ENCODE measurements around the gene GALNTL6. TPM values are rescaled to one million over a fixed set of nuclear protein-coding genes. Genes with fewer than 3 reads are reported as not detected.

Gene GALNTL6
- total RNA-seq, 1 experiment from 2014 or later = not detected

- TF ChIP-seq, protein P1, sequence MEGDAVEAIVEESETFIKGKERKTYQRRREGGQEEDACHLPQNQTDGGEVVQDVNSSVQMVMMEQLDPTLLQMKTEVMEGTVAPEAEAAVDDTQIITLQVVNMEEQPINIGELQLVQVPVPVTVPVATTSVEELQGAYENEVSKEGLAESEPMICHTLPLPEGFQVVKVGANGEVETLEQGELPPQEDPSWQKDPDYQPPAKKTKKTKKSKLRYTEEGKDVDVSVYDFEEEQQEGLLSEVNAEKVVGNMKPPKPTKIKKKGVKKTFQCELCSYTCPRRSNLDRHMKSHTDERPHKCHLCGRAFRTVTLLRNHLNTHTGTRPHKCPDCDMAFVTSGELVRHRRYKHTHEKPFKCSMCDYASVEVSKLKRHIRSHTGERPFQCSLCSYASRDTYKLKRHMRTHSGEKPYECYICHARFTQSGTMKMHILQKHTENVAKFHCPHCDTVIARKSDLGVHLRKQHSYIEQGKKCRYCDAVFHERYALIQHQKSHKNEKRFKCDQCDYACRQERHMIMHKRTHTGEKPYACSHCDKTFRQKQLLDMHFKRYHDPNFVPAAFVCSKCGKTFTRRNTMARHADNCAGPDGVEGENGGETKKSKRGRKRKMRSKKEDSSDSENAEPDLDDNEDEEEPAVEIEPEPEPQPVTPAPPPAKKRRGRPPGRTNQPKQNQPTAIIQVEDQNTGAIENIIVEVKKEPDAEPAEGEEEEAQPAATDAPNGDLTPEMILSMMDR (IDR thresholded peaks at IDR 0.05; ENCODE audit: unreplicated experiment) = no peak
- H3K27ac Mint-ChIP-seq (ENCODE audit: low read depth, unreplicated experiment) = no peak overlapping the region
- BruUV-seq (replicated peaks) = no TSS peak
- intact Hi-C loops (cut with micrococcal nuclease) = no loop called here
- ChIA-PET POLR2A (no interaction called here), CTCF (no interaction called here)
- H3K9me3 Mint-ChIP-seq (ENCODE audit: unreplicated experiment) = no peaks in the 10 kb centered on the region
- peaks cover 82% of the 10 kb centered on the region for H3K27me3 Mint-ChIP-seq (ENCODE audit: insufficient read depth, unreplicated experiment)
- DNase-seq (ENCODE audit: unreplicated experiment) = no peak
- H3K4me3 Mint-ChIP-seq (ENCODE audit: unreplicated experiment) = no peak overlapping the region
- H3K4me1 Mint-ChIP-seq (ENCODE audit: insufficient read depth, unreplicated experiment) = no peaks in the 10 kb centered on the region
- H3K36me3 Mint-ChIP-seq (ENCODE audit: insufficient read depth, unreplicated experiment) = no peaks in the 10 kb centered on the region
Measured at GRCh38 chr4:172584816-172585215, 771.6 kb downstream of the GALNTL6 start.

DNA sequence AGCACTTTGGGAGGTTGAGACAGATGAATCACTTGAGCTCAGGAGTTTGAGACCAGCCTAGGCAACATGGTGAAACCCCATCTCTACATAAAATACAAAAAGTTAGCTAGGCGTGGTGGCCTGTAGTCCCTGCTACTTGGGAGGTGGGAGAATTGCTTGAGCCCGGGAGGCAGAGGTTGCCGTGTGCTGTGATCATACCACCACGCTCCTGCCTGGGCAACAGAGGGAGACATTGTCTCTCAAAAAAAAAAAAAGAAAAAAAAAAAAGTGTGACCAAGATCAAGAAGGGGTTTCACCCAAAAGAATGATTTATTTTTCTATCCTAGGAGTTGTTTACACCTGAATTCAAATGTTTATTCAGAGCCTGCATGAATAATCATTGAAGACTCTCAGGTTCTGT is 783.0 kb downstream of the GALNTL6 start:
- DNase-seq (ENCODE audit: unreplicated experiment) = no peak
- intact Hi-C loops (cut with micrococcal nuclease) = loop anchor here (5.0 kb wide), 1 partner anchor 226 kb away; no protein-coding TSS in a partner anchor
- no TSS peak for BruUV-seq (replicated peaks)
- TF ChIP-seq, protein P1 (IDR thresholded peaks at IDR 0.05; ENCODE audit: unreplicated experiment) = no peak
- ChIA-PET POLR2A (no interaction called here), CTCF (no interaction called here)
- Mint-ChIP-seq H3K36me3 (ENCODE audit: insufficient read depth, unreplicated experiment) (no peaks in the 10 kb centered on the region), H3K27me3 (ENCODE audit: insufficient read depth, unreplicated experiment) (peaks cover 82% of the 10 kb centered on the region), H3K4me1 (ENCODE audit: insufficient read depth, unreplicated experiment) (no peaks in the 10 kb centered on the region), H3K27ac (ENCODE audit: low read depth, unreplicated experiment) (no peak overlapping the region), H3K9me3 (ENCODE audit: unreplicated experiment) (no peaks in the 10 kb centered on the region), H3K4me3 (ENCODE audit: unreplicated experiment) (no peak overlapping the region)

DNA sequence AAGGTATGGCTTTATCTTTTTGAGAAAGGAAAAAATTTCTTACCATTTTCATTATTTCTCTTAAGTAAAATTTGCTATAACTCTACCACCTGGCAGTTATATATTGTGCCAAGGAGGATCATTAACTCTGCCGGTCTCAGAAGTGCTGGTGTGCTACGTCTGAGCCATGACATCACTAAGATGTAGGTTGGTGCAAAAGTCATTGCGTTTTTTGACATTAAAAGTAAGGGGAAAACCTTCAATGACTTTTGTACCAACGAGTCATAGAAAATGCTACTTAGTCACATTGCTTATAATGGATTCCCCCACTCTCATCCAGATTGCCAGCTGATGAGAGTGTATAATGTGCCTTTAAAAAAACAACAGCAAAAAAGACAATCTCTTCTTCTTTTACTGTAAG is 786.4 kb downstream of the GALNTL6 start:
- H3K36me3 Mint-ChIP-seq (ENCODE audit: insufficient read depth, unreplicated experiment) = no peaks in the 10 kb centered on the region
- ChIA-PET POLR2A (no interaction called here), CTCF (no interaction called here)
- no peaks in the 10 kb centered on the region for H3K9me3 Mint-ChIP-seq (ENCODE audit: unreplicated experiment)
- H3K27ac Mint-ChIP-seq (ENCODE audit: low read depth, unreplicated experiment) = no peak overlapping the region
- no peak overlapping the region for H3K4me3 Mint-ChIP-seq (ENCODE audit: unreplicated experiment)
- TF ChIP-seq, protein P1 (IDR thresholded peaks at IDR 0.05; ENCODE audit: unreplicated experiment) = no peak
- intact Hi-C loops (cut with micrococcal nuclease) = loop anchor here (5.0 kb wide), 1 partner anchor 223 kb away; no protein-coding TSS in a partner anchor
- peaks cover 73% of the 10 kb centered on the region for H3K27me3 Mint-ChIP-seq (ENCODE audit: insufficient read depth, unreplicated experiment)
- DNase-seq (ENCODE audit: unreplicated experiment) = no peak
- BruUV-seq (replicated peaks) = no TSS peak
- H3K4me1 Mint-ChIP-seq (ENCODE audit: insufficient read depth, unreplicated experiment) = no peaks in the 10 kb centered on the region

DNA sequence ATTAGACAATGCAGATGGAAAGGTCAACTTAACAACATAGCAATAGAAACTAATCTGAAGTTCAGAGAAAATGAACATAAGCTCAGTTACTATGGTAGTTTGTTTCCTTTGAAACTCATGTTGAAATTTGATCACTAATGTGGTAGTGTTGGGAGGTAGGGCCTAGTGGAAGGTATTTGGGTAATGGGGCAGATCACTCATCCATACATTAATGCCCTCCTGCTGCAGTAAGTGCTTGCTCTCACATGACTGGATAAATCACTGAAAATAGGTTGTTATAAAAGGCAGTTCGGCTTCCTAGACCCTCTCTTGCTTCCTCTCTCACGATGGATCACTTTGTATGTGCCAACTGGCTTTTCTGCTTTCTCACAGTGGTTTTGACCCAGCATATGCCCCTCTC is 788.0 kb downstream of the GALNTL6 start:
- Mint-ChIP-seq H3K36me3 (ENCODE audit: insufficient read depth, unreplicated experiment) (no peaks in the 10 kb centered on the region), H3K9me3 (ENCODE audit: unreplicated experiment) (no peaks in the 10 kb centered on the region), H3K4me1 (ENCODE audit: insufficient read depth, unreplicated experiment) (no peaks in the 10 kb centered on the region), H3K27me3 (ENCODE audit: insufficient read depth, unreplicated experiment) (peaks cover 78% of the 10 kb centered on the region), H3K27ac (ENCODE audit: low read depth, unreplicated experiment) (no peak overlapping the region), H3K4me3 (ENCODE audit: unreplicated experiment) (no peak overlapping the region)
- ChIA-PET CTCF (no interaction called here), POLR2A (no interaction called here)
- TF ChIP-seq, protein P1 (IDR thresholded peaks at IDR 0.05; ENCODE audit: unreplicated experiment) = no peak
- intact Hi-C loops (cut with micrococcal nuclease) = no loop called here
- no peak for DNase-seq (ENCODE audit: unreplicated experiment)
- no TSS peak for BruUV-seq (replicated peaks)
